Suppressor macrophage (primary cell): ENCODE results near the gene DERA.
"Not testable (repeated sequence)": the region's sequence is repeated elsewhere in the genome, so short reads cannot be mapped to it uniquely, and the experiment has no call there.

Experiments
- DNase-seq, 4 experiments: peaks; one replicate each; pipeline ENCODE4 v3.0.0-alpha.2; 2020 to 2022

The DERA gene

DNA sequence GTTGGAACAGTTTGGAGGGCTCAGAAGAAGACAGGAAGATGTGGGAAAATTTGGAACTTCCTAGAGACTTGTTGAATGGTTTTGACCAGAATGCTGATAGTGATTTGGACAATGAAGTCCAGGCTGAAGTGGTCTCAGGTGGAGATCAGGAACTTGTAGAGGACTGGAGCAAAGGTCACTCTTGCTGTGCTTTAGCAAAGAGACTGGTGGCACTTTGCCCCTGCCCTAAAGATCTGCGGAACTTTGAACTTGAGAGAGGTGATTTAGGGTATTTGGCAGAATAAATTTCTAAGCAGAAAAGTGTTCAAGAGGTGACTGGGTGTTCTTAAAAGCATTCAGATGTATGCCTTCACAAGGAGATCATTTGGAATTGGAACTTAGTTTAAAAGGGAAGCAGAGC, 102.6 kb downstream of the DERA start:
- DNase-seq: not testable (repeated sequence)

- not testable (repeated sequence) for DNase-seq
Observed at GRCh38 chr12:16014394-16014793, 103.3 kb downstream of the DERA start.

DNA sequence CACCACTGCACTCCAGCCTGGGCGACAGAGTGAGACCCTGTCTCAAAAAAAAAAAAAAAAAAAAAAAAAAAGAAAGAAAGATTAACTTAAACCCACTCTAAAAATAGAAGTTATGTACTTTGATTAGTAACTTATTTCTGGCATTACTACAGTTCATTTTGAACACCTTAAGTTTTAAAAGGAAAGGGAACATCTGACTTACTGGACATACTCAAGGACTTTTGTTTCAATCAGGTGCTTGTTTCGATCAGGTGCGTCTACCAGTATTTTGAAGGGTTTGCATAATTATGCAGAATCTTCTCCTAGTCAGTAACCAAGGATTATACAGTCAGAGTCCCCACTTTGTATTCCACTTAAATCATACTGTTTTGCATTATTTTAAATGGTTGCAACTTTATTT, 105.6 kb downstream of the DERA start:
- DNase-seq: no peak

DNA sequence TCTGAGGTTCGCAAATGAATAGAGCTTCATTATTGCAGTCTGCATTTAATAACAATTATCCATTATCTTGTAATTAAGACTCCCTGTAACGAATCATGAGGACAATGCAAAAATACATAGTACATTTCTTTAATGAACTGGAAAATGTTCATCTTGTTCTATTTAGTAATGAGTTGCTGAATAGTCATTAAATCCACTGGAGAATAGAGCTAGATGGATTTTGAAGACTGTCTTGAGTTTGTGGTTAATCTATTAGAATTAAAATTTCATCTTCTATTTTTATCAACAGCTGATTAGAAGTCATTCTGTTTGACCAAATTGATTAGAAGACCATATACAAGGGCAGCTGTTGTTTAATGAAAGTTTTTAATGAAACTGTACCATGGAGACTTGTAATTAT, 107.2 kb downstream of the DERA start:
- DNase-seq: no peak

GRCh38 chr12:16019136-16019535, 108.0 kb downstream of the DERA start:
- no peak for DNase-seq

- peak; percentile 4 to 65 (median 46) for DNase-seq
Observed at GRCh38 chr12:16020031-16020430, 108.9 kb downstream of the DERA start.

- DNase-seq: no peak
Observed at GRCh38 chr12:16021026-16021425, 109.9 kb downstream of the DERA start.

- DNase-seq: no peak
Observed at GRCh38 chr12:16021676-16022075, 110.5 kb downstream of the DERA start.

GRCh38 chr12:16027002-16027401, 115.9 kb downstream of the DERA start:
- DNase-seq: no peak

- no peak for DNase-seq
Observed at GRCh38 chr12:16030744-16031143, 119.6 kb downstream of the DERA start.

DNA sequence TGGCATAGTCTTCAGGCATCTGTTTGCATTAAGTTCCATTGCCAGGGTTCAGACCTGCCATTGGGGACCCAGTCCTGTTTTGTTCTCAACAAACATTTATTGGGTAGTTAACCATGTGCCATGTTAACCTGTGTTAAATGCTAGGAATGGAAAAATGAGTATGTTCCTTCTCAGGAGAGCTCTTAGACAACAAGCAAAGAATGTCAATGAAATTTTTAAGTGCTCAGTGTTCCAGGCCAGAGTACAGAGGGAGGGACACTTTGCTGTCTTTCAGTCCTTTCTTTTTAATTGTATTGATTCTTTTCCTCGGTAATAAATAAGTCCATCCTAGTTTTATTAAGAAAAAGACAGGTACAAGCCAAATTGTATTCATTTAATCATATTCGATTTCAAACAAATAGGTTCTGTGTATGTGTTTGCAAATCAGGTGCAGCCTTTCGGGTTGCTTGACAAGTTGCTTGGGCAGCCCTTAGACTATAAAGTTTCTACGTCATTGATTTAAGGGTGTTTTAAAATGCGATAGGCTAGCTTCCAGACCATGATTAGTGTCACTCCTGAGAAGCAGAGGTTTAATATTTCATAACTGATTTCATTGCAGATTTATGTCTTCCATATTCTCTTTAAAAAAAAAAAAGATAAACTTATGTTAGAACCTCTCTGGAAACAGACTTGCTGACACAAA, 123.1 kb downstream of the DERA start:
- no peak for DNase-seq

GRCh38 chr12:16036073-16036472, 124.9 kb downstream of the DERA start:
- no peak for DNase-seq

DNA sequence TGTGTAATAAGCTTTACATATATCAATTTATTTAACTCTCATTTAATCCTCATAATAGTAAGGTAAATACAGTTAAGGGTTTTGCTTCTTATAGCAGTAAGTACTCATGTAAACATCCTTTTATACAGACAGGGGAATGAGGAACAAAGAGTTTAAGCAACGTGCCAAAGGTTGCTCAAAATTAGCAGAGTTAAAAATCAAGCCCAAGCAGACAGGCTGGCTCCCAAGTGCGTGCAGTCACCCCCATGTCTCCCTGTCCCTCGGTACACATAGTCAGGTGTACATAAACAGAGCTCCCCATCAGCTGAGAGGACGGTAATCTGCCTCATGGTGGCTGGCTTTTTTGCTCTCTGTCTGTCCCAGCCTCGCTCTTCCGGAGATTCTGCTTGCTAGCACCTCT, 126.4 kb downstream of the DERA start:
- no peak for DNase-seq

- no peak for DNase-seq
Observed at GRCh38 chr12:16043480-16043879, 132.3 kb downstream of the DERA start.

GRCh38 chr12:16046266-16046665, 135.1 kb downstream of the DERA start:
- DNase-seq: no peak

- DNase-seq: no peak
Observed at GRCh38 chr12:16048511-16048910, 137.4 kb downstream of the DERA start.

- DNase-seq: no peak
Observed at GRCh38 chr12:16056910-16057309, 145.8 kb downstream of the DERA start.

GRCh38 chr12:16057351-16057751, 146.2 kb downstream of the DERA start:
- not testable (repeated sequence) for DNase-seq

DNA sequence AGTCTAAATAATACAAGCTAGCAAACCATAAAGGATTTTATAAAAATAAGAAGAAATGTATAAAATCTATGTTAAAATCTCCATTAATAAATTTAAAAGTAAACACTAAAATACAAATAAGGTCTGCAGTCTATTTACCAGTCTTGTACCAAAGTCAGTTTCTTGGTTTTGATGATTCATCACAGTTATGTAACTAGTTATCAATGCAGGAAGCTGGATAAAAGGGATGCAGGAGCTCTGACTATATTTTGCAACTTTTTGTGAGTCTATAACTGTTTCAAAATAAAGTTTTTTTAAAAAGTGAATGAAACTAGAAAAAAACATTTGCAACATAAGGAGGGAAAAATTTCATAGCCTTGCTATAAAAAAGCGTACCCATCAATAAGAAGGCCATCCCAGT, 151.5 kb downstream of the DERA start:
- peak in 2 of 4 experiments; percentile 31 to 43 for DNase-seq

DNA sequence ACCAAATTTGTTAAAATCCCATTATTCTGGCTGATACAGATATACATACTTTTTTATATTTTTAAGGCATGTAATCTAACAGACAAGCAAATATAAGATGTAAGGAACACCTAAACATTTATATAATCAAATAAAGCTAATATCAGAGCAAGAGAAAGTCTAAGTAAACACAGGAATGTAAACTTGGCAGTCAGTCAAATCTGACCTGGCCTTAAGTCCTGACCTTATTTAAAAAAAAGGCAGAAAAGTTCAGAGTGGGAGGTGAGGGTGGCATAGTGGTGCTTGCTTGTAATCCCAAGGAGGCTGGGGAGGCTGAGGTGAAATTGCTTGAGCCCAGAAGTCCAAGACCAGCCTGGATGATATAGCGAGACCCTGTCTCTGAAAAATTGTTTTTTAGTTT, 152.6 kb downstream of the DERA start:
- no peak for DNase-seq

DNA sequence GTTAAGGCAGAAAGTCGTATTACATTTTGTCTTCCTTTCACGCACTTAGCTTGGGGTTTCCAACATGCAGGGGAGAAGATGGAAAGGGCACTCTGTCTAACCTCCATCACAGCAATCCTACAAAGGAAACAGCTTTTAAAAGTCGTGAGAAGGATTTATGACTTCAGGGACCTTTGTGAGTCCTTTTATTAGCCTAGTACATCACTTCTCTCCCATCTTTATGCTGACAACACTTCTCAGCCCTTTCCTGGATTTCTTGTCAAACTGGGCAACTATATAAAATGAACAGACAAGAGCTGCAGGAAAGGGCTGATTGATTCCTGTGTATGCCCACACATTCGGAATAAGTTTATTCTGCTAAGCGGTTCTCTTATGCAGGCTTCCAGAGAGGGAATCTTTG, 159.0 kb downstream of the DERA start:
- DNase-seq: no peak

GRCh38 chr12:16072678-16073077, 161.5 kb downstream of the DERA start:
- DNase-seq: no peak

DNA sequence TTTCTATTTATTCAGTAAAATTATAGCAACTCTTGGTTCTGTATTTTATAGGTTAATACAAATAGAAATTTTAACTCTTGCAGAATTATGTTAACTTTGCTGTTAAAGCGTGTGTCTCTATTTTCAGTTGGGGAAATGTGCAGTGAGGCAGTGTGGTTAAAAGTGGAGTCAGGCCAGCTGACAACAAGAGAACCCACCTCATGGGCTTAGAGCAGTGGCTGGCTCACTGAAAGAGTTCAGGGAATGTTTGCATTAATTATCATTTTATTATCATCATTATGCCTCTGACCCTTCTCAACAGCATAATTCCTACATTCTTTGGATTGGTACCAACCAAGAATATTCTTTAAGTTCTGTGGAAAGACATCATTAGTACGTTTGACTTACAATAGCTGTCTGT, 163.8 kb downstream of the DERA start:
- no peak for DNase-seq

DNA sequence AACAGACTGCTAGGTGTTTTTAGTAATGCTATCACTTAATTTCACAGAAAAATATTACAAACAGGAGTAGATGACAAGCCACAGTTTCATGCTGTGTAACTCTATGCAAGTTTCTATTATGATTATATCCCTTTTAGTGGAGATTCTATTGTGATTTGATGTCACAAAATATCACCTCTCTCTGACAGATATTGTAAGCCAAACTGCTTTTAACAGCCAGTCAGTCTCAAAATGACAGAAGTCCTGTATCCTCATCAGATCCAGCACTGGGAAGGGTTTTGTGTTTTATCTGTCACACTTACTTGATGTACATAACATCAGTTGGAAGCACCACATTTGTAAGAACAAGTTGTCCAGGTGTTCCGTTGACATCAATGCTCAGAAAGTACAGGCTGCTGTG, 164.8 kb downstream of the DERA start:
- DNase-seq: no peak

DNA sequence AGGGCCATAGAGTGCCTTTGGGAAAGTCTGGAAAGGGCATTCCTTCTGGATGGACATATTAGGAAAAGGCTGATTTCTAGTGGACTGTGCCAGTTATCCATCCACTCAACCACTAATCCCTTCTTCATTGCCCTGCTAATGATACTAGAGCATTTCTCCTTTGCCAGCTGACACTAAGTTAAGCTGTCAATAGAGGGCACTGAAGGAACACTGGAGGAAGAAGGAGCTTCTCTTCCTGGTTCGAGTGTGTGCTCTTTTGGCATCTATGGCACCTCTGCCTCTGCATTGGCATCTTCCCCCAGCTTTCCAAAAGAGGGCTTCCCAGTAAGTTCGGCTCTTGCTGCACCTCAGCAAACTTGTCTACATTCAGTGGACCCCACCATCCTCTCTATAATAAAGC, 165.4 kb downstream of the DERA start:
- peak; percentile 38 to 71 (median 58) for DNase-seq
